CD4-positive, alpha-beta T cell (primary cell): ENCODE data around the gene CDKAL1. TPM values are rescaled to one million over a fixed set of nuclear protein-coding genes. Genes with fewer than 3 reads are reported as not detected.

Experiments used
- ATAC-seq: fragments of 200-7000 bp; cut with Tn5 transposase; one replicate; pipeline ENCODE4 v1.10.0; 2022; ENCODE audit warnings: mild to moderate bottlenecking; ENCODE audit not compliant: poor library complexity
- CTCF ChIA-PET: fragments of 350-600 bp; sonication (Branson Sonifier 250); formaldehyde crosslinking; loops from one replicate; lab custom pipeline; 2021; ENCODE audit warnings: antibody characterized with exemption, inconsistent platforms; lab: Charles Lee
- POLR2A ChIA-PET: fragments of 350-600 bp; sonication (Branson Sonifier 250); formaldehyde crosslinking; loops from one replicate; lab custom pipeline; 2021; ENCODE audit warnings: antibody characterized with exemption, inconsistent platforms; lab: Charles Lee
- DNase-seq, 14 experiments: peaks; one replicate each; pipeline ENCODE4 v3.0.0-alpha.2; 2013 to 2020; ENCODE audit warnings: mixed read lengths in 2 of 14
- H3K27ac ChIP-seq, 2 donors: one replicate each; pipeline versions ENCODE4 v1.5.1 to v1.7.0; 2013; ENCODE audit warnings: low read length in 2 of 2, low read depth in 1 of 2, mild to moderate bottlenecking in 1 of 2
- H3K27me3 ChIP-seq, 2 experiments: 1 replicate in 1 of 2; 2 replicates in 1 of 2; pipeline versions ENCODE4 v1.6.1 to v1.7.0; 2013; ENCODE audit warnings: low read length in 2 of 2, control low read depth in 1 of 2, mild to moderate bottlenecking in 1 of 2, moderate library complexity in 1 of 2; ENCODE audit not compliant: insufficient read depth in 2 of 2, control insufficient read depth in 1 of 2
- H3K36me3 ChIP-seq: one replicate; pipeline ENCODE4 v1.6.1; 2013; ENCODE audit warnings: low read length, control low read depth; ENCODE audit not compliant: insufficient read depth
- H3K4me1 ChIP-seq: one replicate; pipeline ENCODE4 v1.6.1; 2013; ENCODE audit warnings: low read length, control low read depth; ENCODE audit not compliant: insufficient read depth
- H3K4me3 ChIP-seq: one replicate; pipeline ENCODE4 v1.5.1; 2013; ENCODE audit warnings: mild to moderate bottlenecking, low read length, moderate library complexity
- H3K9me3 ChIP-seq, 2 experiments: 1 replicate in 1 of 2; 2 replicates in 1 of 2; pipeline versions ENCODE4 v1.6.1 to v1.7.0; 2013; ENCODE audit warnings: low read length in 2 of 2, mild to moderate bottlenecking in 2 of 2, control low read depth in 1 of 2, moderate library complexity in 1 of 2; ENCODE audit not compliant: control insufficient read depth in 1 of 2, insufficient read depth in 1 of 2
- H3K27ac Mint-ChIP-seq: one replicate; pipeline ENCODE4 v1.8.0; 2020; ENCODE audit warnings: mixed read lengths
- H3K27me3 Mint-ChIP-seq: one replicate; pipeline ENCODE4 v1.8.0; 2021; ENCODE audit warnings: mixed read lengths
- H3K36me3 Mint-ChIP-seq: one replicate; pipeline ENCODE4 v1.8.0; 2021; ENCODE audit warnings: low read depth, mixed read lengths
- H3K4me1 Mint-ChIP-seq: one replicate; pipeline ENCODE4 v1.8.0; 2021; ENCODE audit warnings: low read depth, mixed read lengths
- H3K4me3 Mint-ChIP-seq: one replicate; pipeline ENCODE4 v1.8.0; 2020; ENCODE audit warnings: mild to moderate bottlenecking, mixed read lengths
- H3K9me3 Mint-ChIP-seq: one replicate; pipeline ENCODE4 v1.8.0; 2020; ENCODE audit warnings: mixed read lengths
- intact Hi-C, 2 experiments: fragments of 100-400 bp; cut with DNase I in 1 of 2; cut with micrococcal nuclease in 1 of 2; formaldehyde crosslinking; loops; one replicate each; pipeline versions ENCODE4 v1.15.1 to v1.9.0; 2023 to 2025; cut with DNase I, micrococcal nuclease
- total RNA-seq, 174 experiments: library from RNA in 2 of 174; stranded (reverse) in 2 of 174; gene quantifications; one replicate each; pipeline ENCODE4 v1.2.3 and lab custom pipeline; 2021 to 2026
- TF ChIP-seq, protein P1 (sequence below): fragments of 200-600 bp; IDR thresholded peaks from one replicate; pipeline ENCODE4 v1.8.0; 2022; ENCODE audit warnings: antibody characterized with exemption, mild to moderate bottlenecking

CDKAL1 gene
- total RNA-seq, 2 experiments from 2014 or later = 21.3 to 23.9 TPM

DNA sequence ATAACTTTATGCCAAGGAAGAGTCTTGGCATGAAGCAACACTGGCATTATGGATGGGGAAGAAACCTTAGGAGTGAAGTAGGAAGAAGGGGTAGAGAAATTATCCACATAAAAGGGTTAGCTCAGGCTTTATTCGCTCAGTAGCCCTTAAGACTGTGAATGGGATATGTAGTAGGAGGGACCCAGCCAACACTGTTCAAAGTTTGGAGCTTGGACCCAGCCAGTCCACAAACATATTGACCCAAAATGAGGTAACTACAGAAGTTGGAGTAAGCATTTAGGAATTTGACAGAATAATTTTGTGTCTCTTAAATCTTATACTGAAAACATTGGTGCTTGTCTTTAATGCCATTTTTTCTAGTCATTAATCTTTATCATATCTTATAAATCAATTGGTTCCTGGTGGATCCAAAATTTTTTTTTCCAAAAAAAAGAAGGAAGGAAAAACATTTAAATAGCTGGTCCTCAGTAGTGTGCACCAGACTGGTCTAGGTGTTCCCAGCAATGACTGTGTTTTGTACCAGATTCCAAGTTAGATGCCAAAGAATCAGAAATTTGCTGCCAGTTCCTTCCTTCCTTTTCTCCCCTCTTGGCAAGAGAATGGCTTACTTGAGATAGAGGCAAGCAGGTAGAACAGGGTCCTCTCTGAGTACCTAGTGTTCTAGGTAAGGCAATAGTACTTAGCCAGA, 607.5 kb downstream of the CDKAL1 start:
- TF ChIP-seq, protein P1, sequence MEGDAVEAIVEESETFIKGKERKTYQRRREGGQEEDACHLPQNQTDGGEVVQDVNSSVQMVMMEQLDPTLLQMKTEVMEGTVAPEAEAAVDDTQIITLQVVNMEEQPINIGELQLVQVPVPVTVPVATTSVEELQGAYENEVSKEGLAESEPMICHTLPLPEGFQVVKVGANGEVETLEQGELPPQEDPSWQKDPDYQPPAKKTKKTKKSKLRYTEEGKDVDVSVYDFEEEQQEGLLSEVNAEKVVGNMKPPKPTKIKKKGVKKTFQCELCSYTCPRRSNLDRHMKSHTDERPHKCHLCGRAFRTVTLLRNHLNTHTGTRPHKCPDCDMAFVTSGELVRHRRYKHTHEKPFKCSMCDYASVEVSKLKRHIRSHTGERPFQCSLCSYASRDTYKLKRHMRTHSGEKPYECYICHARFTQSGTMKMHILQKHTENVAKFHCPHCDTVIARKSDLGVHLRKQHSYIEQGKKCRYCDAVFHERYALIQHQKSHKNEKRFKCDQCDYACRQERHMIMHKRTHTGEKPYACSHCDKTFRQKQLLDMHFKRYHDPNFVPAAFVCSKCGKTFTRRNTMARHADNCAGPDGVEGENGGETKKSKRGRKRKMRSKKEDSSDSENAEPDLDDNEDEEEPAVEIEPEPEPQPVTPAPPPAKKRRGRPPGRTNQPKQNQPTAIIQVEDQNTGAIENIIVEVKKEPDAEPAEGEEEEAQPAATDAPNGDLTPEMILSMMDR = no peak
- CTCF ChIA-PET = no interaction called here
- H3K4me3 Mint-ChIP-seq = no peak overlapping the region
- Histone ChIP-seq H3K4me3 (no peak overlapping the region), H3K27me3 (no peaks in the 10 kb centered on the region), H3K36me3 (no peaks in the 10 kb centered on the region), H3K9me3 (no peaks in the 10 kb centered on the region), H3K4me1 (no peaks in the 10 kb centered on the region), H3K27ac (no peak overlapping the region)
- H3K36me3 Mint-ChIP-seq = peaks cover 37% of the 10 kb centered on the region
- no peak for ATAC-seq
- H3K9me3 Mint-ChIP-seq = no peaks in the 10 kb centered on the region
- no peak for DNase-seq
- H3K27me3 Mint-ChIP-seq = no peaks in the 10 kb centered on the region
- H3K4me1 Mint-ChIP-seq = no peaks in the 10 kb centered on the region
- H3K27ac Mint-ChIP-seq = no peak overlapping the region
- POLR2A ChIA-PET = no interaction called here
- intact Hi-C loops = no loop called here

DNA sequence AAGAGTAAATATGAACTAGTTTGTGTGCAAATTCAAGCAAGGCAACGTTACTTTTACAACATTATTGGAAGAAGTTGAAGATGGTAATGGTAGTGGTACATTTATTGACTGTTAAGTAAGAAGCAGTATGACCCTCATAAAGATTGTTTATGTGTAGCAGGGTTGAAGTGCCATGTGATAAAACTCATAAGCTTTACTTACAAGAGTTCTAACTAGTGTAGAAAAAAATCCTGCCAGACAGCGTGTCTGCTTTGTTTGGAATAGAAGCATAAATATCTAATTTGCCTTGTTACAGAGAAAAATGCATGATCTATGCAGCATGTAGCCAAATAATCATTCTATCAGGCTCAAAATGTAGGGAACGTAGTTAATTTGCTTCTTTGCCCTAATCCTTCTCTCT, 608.5 kb downstream of the CDKAL1 start:
- ChIA-PET CTCF (no interaction called here), POLR2A (no interaction called here)
- ATAC-seq = no peak
- Histone ChIP-seq H3K27me3 (no peaks in the 10 kb centered on the region), H3K9me3 (no peaks in the 10 kb centered on the region), H3K4me1 (no peaks in the 10 kb centered on the region), H3K27ac (no peak overlapping the region), H3K4me3 (no peak overlapping the region), H3K36me3 (no peaks in the 10 kb centered on the region)
- H3K4me1 Mint-ChIP-seq = no peaks in the 10 kb centered on the region
- H3K27ac Mint-ChIP-seq = no peak overlapping the region
- DNase-seq = no peak
- no peak overlapping the region for H3K4me3 Mint-ChIP-seq
- no peaks in the 10 kb centered on the region for H3K27me3 Mint-ChIP-seq
- TF ChIP-seq, protein P1 = no peak
- no peaks in the 10 kb centered on the region for H3K9me3 Mint-ChIP-seq
- H3K36me3 Mint-ChIP-seq = peaks cover 37% of the 10 kb centered on the region
- intact Hi-C loops = no loop called here

DNA sequence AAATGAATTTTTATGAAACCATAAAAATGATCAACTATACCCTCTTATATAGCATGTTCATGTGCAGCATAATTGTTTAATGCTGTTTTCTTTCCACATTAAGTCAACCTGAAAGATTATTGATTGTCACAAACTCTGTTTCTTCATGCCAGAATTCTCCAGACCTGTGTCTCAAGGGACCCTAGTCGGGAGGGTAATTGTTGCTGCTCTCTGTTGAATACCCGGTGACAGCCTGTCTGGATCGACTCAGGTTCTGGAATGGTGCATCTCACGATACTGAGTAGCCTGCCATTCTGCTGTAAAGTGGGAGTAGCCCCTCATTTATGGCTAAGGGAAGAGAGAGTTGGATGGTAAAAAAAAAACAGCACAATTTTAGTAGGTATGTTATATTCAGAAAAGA, 609.4 kb downstream of the CDKAL1 start:
- no peaks in the 10 kb centered on the region for H3K9me3 ChIP-seq
- intact Hi-C loops = no loop called here
- no peak for ATAC-seq

More for the DNA sequence above, 609.4 kb downstream of the CDKAL1 start:
- TF ChIP-seq, protein P1 = no peak
- Mint-ChIP-seq H3K27ac (no peak overlapping the region), H3K9me3 (no peaks in the 10 kb centered on the region), H3K36me3 (peaks cover 30% of the 10 kb centered on the region), H3K4me3 (no peak overlapping the region), H3K27me3 (no peaks in the 10 kb centered on the region), H3K4me1 (no peaks in the 10 kb centered on the region)
- H3K27me3 ChIP-seq = no peaks in the 10 kb centered on the region
- ChIA-PET POLR2A (no interaction called here), CTCF (no interaction called here)
- no peak overlapping the region for H3K27ac ChIP-seq
- no peaks in the 10 kb centered on the region for H3K4me1 ChIP-seq
- no peak for DNase-seq
- no peaks in the 10 kb centered on the region for H3K36me3 ChIP-seq
- no peak overlapping the region for H3K4me3 ChIP-seq
